Bronchial epithelial cell (primary cell): ENCODE measurements around the gene RGS9. TPM values are rescaled to one million over a fixed set of nuclear protein-coding genes. Genes with fewer than 3 reads are reported as not detected.

ENCODE experiments used
- DNase-seq: peaks from one replicate; pipeline ENCODE4 v3.0.0-alpha.2; 2010; ENCODE audit warnings: low read depth
- FAIRE-seq: peaks from 2 replicates; lab custom pipeline; 2011; peaks lifted over from hg19 to GRCh38; lab: Jason Lieb, UNC
- H3K27me3 ChIP-seq: 2 replicates; pipeline ENCODE4 v1.5.1; 2011; ENCODE audit warnings: low read length; ENCODE audit not compliant: control insufficient read depth, insufficient read depth
- H3K36me3 ChIP-seq: 2 replicates; pipeline ENCODE4 v1.5.1; 2011; ENCODE audit warnings: low read length; ENCODE audit not compliant: control insufficient read depth, insufficient read depth
- H3K4me3 ChIP-seq: 2 replicates; pipeline ENCODE4 v1.5.1; 2011; ENCODE audit warnings: mild to moderate bottlenecking, low read depth, low read length, control low read depth
- total RNA-seq: library from RNA; depleted of rRNA; stranded (reverse); fragments of >200 nt; gene quantifications from 2 replicates; pipeline ENCODE4 v1.2.1, GENCODE V29; 2014
- TF ChIP-seq, protein P1 (sequence below): IDR thresholded peaks from 2 replicates; pipeline ENCODE4 v1.5.1; 2011; ENCODE audit warnings: mild to moderate bottlenecking, moderate library complexity, low read length, control low read depth, inconsistent platforms; ENCODE audit not compliant: insufficient read depth, severe bottlenecking

The RGS9 gene
- total RNA-seq, 1 donor from 2014 or later = 1.1 TPM

GRCh38 chr17:65102235-65102634, 34.9 kb upstream of the RGS9 start:
- no peak for DNase-seq
- no peak for FAIRE-seq
- TF ChIP-seq, protein P1, sequence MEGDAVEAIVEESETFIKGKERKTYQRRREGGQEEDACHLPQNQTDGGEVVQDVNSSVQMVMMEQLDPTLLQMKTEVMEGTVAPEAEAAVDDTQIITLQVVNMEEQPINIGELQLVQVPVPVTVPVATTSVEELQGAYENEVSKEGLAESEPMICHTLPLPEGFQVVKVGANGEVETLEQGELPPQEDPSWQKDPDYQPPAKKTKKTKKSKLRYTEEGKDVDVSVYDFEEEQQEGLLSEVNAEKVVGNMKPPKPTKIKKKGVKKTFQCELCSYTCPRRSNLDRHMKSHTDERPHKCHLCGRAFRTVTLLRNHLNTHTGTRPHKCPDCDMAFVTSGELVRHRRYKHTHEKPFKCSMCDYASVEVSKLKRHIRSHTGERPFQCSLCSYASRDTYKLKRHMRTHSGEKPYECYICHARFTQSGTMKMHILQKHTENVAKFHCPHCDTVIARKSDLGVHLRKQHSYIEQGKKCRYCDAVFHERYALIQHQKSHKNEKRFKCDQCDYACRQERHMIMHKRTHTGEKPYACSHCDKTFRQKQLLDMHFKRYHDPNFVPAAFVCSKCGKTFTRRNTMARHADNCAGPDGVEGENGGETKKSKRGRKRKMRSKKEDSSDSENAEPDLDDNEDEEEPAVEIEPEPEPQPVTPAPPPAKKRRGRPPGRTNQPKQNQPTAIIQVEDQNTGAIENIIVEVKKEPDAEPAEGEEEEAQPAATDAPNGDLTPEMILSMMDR = no peak
- Histone ChIP-seq H3K4me3 (no peak overlapping the region), H3K27me3 (no peaks in the 10 kb centered on the region), H3K36me3 (no peaks in the 10 kb centered on the region)

DNA sequence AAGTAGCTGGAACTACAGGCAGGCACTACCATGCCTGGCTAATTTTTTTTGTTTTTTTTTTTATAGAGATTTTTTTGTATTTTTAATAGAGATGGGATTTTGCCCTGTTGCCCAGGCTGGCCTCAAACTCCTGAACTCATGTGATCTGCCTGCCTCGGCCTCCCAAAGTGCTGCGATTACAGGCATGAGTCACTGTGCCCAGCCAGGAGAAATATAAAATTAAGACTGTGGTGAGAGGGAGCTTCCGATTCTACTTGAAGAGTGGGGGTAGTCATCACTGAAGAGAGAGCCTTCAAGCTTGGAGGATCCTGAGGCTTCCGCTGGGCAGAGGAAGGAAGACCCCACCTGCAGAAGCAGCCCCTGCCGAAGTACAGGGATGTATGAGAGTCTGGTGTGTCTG, 34.4 kb upstream of the RGS9 start:
- Histone ChIP-seq H3K36me3 (no peaks in the 10 kb centered on the region), H3K27me3 (no peaks in the 10 kb centered on the region), H3K4me3 (no peak overlapping the region)
- no peak for FAIRE-seq
- TF ChIP-seq, protein P1 = no peak
- DNase-seq = no peak

- DNase-seq = no peak
- H3K36me3 ChIP-seq = no peaks in the 10 kb centered on the region
- FAIRE-seq = no peak
- H3K4me3 ChIP-seq = no peak overlapping the region
- H3K27me3 ChIP-seq = no peaks in the 10 kb centered on the region
- TF ChIP-seq, protein P1 = no peak
These were observed 33.7 kb upstream of the RGS9 start for GRCh38 chr17:65103431-65103830.

- no peaks in the 10 kb centered on the region for H3K27me3 ChIP-seq
- TF ChIP-seq, protein P1 = no peak
- H3K36me3 ChIP-seq = no peaks in the 10 kb centered on the region
- no peak for FAIRE-seq
- H3K4me3 ChIP-seq = no peak overlapping the region
- DNase-seq = peak; percentile 57
These were observed 33.3 kb upstream of the RGS9 start for GRCh38 chr17:65103896-65104295.

DNA sequence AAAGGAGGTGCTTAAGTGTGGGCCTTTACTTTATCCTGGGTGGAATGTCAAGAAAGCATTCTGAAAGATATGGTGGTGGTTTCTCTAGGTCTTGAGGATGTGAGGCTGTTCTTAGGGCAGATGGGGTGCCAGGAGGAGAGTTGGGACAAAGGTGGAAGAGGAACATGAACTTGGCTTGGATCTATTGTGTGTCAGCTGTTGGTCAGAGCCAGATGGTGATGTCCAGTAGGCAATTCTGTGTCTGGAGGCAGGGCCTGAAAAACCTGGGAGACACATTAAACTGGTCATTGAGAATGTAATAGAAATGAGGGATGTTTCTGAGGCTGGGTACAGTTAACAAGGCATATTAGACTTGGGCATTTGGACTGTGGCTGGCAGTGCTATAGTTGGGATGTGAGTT, 32.6 kb upstream of the RGS9 start:
- Histone ChIP-seq H3K27me3 (no peaks in the 10 kb centered on the region), H3K4me3 (no peak overlapping the region), H3K36me3 (no peaks in the 10 kb centered on the region)
- no peak for FAIRE-seq
- no peak for DNase-seq
- TF ChIP-seq, protein P1 = no peak

GRCh38 chr17:65104973-65105372, 32.2 kb upstream of the RGS9 start:
- TF ChIP-seq, protein P1 = no peak
- no peak for FAIRE-seq
- no peak for DNase-seq
- H3K36me3 ChIP-seq = no peaks in the 10 kb centered on the region
- no peaks in the 10 kb centered on the region for H3K27me3 ChIP-seq
- H3K4me3 ChIP-seq = no peak overlapping the region
